ENCODE data around the gene GOLT1A.
"Not testable (repeated sequence)": the region's sequence is repeated elsewhere in the genome, so short reads cannot be mapped to it uniquely, and the experiment has no call there.

The GOLT1A gene

GRCh38 chr1:204246876-204247275 lies 33.1 kb upstream of the GOLT1A start:
- no peak for DNase-seq

GRCh38 chr1:204242920-204243319 lies 29.1 kb upstream of the GOLT1A start:
- DNase-seq: no peak

GRCh38 chr1:204241914-204242313 lies 28.1 kb upstream of the GOLT1A start:
- no peak for DNase-seq

- DNase-seq: no peak
Observed at GRCh38 chr1:204241050-204241449, 27.3 kb upstream of the GOLT1A start.

- DNase-seq: no peak
Observed at GRCh38 chr1:204240233-204240632, 26.4 kb upstream of the GOLT1A start.

- not testable (repeated sequence) for DNase-seq
Observed at GRCh38 chr1:204239401-204239800, 25.6 kb upstream of the GOLT1A start.

GRCh38 chr1:204238520-204238919 lies 24.7 kb upstream of the GOLT1A start:
- DNase-seq: not testable (repeated sequence)

GRCh38 chr1:204237515-204237914 lies 23.7 kb upstream of the GOLT1A start:
- DNase-seq: not testable (repeated sequence)

- no peak for DNase-seq
Observed at GRCh38 chr1:204232526-204232925, 18.7 kb upstream of the GOLT1A start.

GRCh38 chr1:204230211-204230610 lies 16.4 kb upstream of the GOLT1A start:
- DNase-seq: no peak

GRCh38 chr1:204228896-204229295 lies 15.1 kb upstream of the GOLT1A start:
- no peak for DNase-seq

- no peak for DNase-seq
Observed at GRCh38 chr1:204227996-204228785, 14.4 kb upstream of the GOLT1A start.

- DNase-seq: no peak
Observed at GRCh38 chr1:204227351-204227750, 13.6 kb upstream of the GOLT1A start.

GRCh38 chr1:204225841-204226735 lies 12.3 kb upstream of the GOLT1A start:
- DNase-seq: no peak

- no peak for DNase-seq
Observed at GRCh38 chr1:204224655-204225054, 10.9 kb upstream of the GOLT1A start.

- DNase-seq: no peak
Observed at GRCh38 chr1:204223129-204223860, 9.5 kb upstream of the GOLT1A start.

- no peak for DNase-seq
Observed at GRCh38 chr1:204222764-204223055, 8.9 kb upstream of the GOLT1A start.

GRCh38 chr1:204222006-204222763 lies 8.4 kb upstream of the GOLT1A start:
- DNase-seq: no peak

GRCh38 chr1:204221271-204221670 lies 7.5 kb upstream of the GOLT1A start:
- DNase-seq: no peak

- no peak for DNase-seq
Observed at GRCh38 chr1:204219971-204220616, 6.3 kb upstream of the GOLT1A start.

- DNase-seq: no peak
Observed at GRCh38 chr1:204218552-204218951, 4.8 kb upstream of the GOLT1A start.

GRCh38 chr1:204217648-204218000 lies 3.8 kb upstream of the GOLT1A start:
- DNase-seq: no peak
